ENCODE results near the gene ARFIP1.
"Not testable (repeated sequence)": the region's sequence is repeated elsewhere in the genome, so short reads cannot be mapped to it uniquely, and the experiment has no call there.

The ARFIP1 gene

DNA sequence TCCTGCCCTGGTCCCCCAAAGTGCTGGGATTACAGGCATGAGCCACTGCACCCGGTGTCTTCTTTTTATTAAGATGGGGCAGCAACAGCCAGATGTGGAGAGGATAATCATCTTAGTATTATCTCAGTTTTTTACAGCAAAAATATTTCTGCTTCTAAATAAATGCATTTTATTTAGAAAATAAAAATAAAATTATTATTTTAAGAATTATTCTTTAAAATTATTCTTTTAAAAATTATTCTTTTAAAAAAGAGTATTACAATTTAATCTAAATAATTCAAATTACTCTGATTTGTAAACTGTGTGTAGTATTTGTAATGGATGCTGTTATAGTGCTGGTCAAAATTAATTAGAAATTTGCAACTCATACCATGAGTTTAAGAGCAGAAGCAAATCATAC, 67.6 kb downstream of the ARFIP1 start:
- DNase-seq = no peak

- DNase-seq = no peak
These were observed 68.8 kb downstream of the ARFIP1 start for GRCh38 chr4:152848508-152848907.

DNA sequence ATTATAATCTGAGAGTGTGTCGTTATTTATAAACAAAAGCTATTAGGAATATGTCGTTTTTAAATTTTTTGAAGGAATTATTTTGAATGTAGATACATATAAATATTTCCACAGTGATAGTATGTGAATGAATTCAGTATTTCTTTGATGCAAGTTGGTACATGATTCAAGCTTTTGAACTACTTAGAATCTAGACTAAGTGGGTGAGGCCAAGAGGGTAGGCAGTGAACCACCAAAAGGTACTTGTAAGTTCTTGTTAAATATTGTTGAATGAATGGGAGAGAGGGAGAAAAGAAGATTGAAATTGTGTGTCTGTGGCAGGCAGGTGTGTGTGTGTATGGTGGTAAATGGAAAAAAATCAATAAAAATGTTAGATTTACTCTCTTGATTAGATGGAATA, 69.6 kb downstream of the ARFIP1 start:
- DNase-seq = no peak

DNA sequence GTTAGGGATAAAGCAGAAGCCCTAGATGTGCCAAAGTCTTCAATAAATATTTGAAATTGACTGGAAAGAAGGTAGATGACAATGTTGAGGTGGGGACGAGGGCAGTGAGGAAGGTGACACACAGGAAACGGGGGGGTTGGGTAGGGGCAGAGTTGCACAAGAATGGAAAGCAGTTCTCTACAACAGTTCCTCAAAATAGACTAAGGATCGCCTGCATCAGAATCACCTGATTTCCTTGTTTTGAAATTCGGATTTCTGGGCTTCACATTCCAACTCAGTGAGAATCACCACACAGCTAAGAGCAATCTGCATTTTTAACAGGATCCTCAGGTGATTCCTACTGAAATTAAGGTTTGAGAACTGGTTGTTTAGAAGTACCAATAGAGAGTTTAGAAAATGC, 70.6 kb downstream of the ARFIP1 start:
- DNase-seq = no peak

GRCh38 chr4:152851226-152851625, 71.5 kb downstream of the ARFIP1 start:
- DNase-seq = no peak

DNA sequence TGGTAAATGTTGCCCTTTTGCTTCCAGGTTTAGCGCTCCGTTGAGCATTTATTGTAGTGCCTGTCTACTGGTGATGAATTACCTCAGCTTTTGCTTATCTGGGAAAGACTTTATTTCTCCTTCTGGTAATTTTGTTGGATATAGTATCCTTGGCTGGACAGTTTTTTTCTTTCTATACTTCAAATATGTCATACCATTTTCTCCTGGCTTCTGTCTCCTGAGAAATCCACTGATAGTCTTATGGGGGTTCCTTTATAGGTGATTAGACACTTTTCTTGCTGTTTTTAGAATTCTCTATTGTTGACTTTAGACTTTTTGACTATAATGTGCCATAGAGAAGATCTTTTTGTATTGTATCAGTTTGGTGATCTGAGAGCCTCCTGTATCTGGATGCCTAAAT, 73.5 kb downstream of the ARFIP1 start:
- DNase-seq = no peak

- not testable (repeated sequence) for DNase-seq
These were observed 74.3 kb downstream of the ARFIP1 start for GRCh38 chr4:152854016-152854415.

- DNase-seq = no peak
These were observed 77.2 kb downstream of the ARFIP1 start for GRCh38 chr4:152856960-152857359.

DNA sequence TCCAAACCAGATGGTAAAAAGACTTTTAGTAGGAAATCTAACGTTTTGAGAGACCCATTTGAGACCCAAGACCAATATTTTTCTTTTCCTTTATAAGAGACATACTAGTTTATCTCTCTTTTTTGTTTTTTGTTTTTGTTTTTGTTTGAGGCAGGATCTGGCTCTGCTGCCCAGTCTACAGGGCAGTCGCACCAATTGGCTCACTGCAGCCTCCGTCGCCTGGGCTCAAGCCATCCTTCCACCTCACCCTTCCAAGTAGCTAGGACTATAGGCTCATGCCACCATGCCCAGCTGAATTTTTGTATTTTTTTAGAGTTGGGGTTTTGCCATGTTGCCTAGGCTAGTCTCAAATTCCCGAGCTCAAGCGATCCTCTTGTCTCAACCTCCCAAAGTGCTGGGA, 79.2 kb downstream of the ARFIP1 start:
- no peak for DNase-seq

GRCh38 chr4:152860046-152860445, 80.3 kb downstream of the ARFIP1 start:
- no peak for DNase-seq

GRCh38 chr4:152862608-152863007, 82.9 kb downstream of the ARFIP1 start:
- DNase-seq = no peak

DNA sequence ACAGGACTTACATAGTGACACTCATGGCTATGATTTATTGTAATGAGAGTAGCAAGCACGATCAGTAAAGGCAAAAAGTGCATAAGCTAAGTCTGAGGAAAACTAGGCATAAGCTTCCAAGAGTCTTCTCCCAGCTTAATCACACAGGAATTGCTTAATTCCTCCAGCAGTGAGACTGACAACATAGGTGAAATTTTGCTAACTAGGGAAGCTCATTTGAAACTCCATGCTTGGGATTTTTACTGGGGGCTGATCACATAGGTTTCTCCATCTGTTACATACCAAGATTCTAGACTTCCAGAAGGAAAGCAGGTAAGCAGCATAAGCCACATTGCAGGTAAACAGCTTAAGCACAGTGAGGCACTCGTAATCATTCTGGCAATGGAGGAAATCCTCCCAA, 84.6 kb downstream of the ARFIP1 start:
- DNase-seq = no peak

GRCh38 chr4:152866432-152866993, 86.8 kb downstream of the ARFIP1 start:
- not testable (repeated sequence) for DNase-seq

DNA sequence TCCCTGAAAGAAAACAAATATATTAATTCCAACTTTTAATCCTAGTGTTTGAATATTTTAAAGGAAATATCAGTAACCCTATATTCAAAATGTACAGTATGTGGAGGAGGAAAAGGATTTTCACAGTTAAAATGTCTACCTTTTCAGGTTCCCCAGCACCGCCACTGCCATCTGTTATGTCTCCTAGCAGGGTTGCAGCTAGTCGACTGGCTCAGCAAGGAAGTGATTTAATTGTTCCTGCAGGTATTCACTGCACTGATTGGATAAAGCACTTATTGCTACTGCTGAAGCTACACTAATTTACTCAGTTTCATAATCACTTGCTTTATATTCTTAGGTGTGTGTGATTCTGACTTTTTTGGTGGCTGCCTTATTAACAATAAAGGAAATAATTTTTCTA, 90.9 kb downstream of the ARFIP1 start:
- DNase-seq = no peak

DNA sequence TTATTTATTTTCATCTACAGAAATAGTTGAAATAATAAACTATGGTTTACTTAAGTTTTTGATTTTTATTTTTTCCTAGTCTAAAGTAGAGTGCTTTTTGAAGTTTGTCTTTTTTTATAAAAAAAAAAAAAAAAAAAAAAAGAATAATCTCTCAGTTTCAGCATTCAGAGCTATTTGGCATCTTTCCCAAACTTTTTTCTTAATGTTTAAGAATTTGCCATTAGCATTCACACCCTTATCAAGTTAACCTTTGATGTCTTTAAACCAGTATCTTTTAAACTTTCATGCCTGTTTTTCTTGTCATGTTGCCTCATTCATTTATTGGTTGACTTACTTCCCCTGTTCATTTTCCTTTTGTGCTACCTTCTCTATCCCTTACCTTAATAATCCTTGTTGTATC, 95.5 kb downstream of the ARFIP1 start:
- DNase-seq = no peak

DNA sequence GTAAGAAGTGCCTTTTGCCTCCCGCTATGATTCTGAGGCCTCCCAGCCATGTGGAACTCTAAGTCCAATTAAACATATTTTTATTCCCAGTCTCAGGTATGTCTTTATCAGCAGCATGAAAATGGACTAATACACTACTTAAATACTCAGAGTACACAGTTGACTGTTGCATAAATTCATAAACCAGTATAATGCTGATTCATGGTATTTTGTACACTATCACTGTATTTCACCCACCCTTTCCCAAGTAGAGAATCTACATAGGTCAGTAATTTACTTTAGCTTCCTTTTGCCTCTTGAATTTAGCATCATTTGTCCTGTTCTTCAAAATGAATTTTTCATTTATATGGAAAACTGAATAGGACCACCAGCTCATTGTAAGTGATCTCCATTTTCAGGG, 98.1 kb downstream of the ARFIP1 start:
- no peak for DNase-seq

DNA sequence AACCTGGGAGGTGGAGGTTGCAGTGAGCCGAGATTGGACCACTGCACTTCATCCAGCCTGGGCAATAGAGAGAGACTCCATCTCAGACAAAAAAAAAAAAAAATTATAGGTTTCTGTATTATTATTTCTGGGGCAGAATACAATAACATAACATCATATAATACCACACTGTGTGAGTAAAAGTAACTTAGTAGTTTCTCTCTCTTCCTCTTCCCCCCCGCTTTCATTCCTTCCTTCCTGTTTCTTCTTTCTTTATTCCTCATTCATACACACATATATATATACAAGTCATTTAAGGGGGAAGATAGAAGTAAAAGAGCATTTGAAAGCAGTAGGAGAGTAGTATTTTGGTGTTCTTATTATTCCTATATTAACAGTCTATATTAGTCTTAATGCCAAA, 100.5 kb downstream of the ARFIP1 start:
- no peak for DNase-seq

GRCh38 chr4:152881974-152882373, 102.2 kb downstream of the ARFIP1 start:
- DNase-seq = no peak

GRCh38 chr4:152885185-152885584, 105.4 kb downstream of the ARFIP1 start:
- DNase-seq = no peak

DNA sequence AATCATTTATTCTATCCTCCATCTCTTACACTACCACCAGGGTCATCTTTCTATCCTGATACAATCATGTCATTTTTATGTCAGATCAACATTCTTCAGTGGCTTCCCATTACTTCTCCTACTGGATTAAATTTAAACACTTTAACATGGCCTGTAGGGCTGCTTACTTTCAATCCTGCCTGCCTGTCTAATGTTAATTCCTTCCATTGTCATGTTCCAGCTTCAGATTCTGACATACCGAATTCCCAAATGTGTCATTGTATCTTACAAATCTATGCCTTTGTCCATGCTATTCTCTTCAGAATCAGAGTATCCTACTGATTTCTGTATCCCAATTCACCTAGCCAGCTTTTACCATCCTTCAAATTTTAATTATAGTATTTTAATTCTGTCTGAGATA, 106.4 kb downstream of the ARFIP1 start:
- no peak for DNase-seq

GRCh38 chr4:152887981-152888380, 108.2 kb downstream of the ARFIP1 start:
- no peak for DNase-seq

DNA sequence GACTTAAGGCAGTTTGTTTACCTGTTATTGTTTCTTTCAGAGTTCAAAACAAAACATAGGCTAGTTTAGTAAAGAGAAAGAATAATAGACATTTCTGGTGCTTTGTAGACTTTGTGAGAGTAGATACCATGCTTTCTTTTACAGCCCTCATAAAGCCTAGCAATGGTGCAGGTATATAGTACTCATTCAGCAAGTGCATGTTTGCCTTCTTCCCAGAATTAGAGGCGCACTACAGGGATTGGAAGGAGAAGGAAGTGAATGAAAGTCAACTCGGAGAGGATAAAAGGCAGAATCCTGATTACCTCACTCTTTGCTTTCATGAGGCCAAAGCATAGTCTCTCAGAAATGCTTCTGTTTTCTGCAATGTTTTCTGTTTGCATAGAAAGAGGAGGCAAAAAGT, 113.2 kb downstream of the ARFIP1 start:
- DNase-seq = no peak

GRCh38 chr4:152894673-152895072, 114.9 kb downstream of the ARFIP1 start:
- no peak for DNase-seq

GRCh38 chr4:152896811-152897210, 117.1 kb downstream of the ARFIP1 start:
- DNase-seq = no peak

- DNase-seq = not testable (repeated sequence)
These were observed 118.4 kb downstream of the ARFIP1 start for GRCh38 chr4:152898133-152898532.

DNA sequence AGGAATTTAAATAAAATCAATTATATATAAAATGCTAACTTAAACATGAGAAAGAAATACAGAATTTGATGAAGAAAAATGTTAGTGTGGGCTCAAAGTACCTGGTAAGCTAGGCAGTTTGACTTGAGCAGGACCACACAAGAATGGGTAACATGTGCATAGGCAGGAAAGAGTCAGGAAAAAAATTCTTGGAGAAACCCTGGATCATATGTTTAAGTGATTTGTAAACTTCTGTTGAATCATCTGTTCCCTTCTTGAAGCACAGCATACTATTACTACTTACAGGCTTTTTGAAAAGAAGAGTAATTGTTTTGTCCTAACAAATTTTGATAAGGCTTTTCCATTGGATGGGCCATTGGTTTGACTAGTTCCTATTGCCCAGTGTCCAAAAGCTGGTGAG, 118.9 kb downstream of the ARFIP1 start:
- no peak for DNase-seq

Measured in activated T-cell treated with anti-CD3 and anti-CD28 coated beads, Interleukin-2, amount 50 U/mL, for 1 hour (primary cell).